WI38 (cell line): ENCODE measurements around the gene CHAT.

Experiments
- H3K4me3 ChIP-seq: 2 replicates; pipeline ENCODE4 v1.5.1; 2011; ENCODE audit warnings: low read depth, mild to moderate bottlenecking, control low read depth, low read length
- TF ChIP-seq, protein P1 (sequence below): IDR thresholded peaks from 2 replicates; pipeline ENCODE4 v1.5.1; 2012; ENCODE audit warnings: low read depth, mild to moderate bottlenecking, control low read depth, low read length

Gene CHAT

DNA sequence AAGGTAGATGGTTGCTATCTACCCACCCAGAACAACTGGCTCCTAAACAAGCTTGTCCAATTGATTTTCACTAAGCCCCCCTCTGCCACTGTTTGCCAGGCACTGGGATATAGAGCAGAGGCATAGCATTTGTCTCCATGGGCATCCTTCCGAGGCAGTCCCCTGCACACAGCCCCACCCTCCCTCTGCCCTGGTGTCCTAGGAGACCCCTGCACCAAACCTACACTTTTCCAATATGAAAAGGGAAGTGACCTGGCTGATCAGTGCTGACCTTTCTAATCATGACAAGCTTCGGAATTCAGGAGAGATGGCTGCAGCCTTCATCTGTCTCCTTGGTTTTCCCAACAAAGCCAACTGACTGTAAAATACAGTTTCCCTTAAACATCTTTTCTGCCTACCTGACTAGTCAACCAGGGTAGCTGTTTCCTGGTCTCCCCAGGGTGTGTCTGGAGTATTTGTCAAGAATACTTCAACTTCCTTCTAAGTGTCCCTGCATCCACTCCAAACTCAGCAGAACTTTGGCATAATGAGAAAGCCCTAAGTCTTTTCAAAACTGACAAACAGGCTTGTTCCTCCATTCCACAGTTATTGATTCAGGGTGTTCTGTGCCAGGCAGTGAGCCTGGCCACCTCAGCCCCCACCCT lies 11.3 kb upstream of the CHAT start:
- TF ChIP-seq, protein P1, sequence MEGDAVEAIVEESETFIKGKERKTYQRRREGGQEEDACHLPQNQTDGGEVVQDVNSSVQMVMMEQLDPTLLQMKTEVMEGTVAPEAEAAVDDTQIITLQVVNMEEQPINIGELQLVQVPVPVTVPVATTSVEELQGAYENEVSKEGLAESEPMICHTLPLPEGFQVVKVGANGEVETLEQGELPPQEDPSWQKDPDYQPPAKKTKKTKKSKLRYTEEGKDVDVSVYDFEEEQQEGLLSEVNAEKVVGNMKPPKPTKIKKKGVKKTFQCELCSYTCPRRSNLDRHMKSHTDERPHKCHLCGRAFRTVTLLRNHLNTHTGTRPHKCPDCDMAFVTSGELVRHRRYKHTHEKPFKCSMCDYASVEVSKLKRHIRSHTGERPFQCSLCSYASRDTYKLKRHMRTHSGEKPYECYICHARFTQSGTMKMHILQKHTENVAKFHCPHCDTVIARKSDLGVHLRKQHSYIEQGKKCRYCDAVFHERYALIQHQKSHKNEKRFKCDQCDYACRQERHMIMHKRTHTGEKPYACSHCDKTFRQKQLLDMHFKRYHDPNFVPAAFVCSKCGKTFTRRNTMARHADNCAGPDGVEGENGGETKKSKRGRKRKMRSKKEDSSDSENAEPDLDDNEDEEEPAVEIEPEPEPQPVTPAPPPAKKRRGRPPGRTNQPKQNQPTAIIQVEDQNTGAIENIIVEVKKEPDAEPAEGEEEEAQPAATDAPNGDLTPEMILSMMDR = no peak
- H3K4me3 ChIP-seq = no peak overlapping the region

DNA sequence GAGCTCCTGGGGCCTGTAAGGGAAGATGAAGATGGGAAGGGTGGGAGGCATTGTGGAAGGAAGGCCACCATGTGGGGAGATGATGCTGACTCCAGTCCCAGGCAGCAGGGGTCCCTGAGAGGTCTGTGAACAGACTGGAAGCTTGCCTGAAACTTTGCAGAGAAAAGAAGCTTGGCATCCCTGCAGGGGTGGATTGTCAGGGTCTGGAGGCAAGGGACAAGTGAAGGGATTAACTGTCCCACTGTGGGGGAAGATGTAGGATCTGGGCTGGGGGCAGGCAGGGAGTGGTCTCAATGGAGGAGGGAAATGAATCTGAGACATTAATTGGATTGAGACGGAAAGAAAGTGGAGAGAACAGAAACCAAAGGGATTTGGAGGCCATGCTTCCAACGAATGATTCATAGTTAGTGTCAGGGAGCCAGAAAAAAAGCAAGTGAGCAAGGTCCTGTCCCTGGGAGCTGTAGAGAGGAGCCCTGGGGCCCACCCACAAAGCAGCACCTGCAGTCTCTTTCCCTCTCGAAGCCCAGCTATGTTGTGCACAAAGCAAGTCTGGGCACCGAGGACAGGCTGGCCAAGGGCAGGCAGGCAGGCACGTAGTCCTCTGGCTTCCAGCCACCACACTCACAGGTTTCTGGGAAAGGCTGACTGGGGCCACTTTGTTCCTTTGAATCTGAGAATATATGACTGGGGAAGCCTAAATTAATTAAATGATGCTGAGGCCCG lies 8.5 kb upstream of the CHAT start:
- TF ChIP-seq, protein P1 = no peak
- H3K4me3 ChIP-seq = no peak overlapping the region

DNA sequence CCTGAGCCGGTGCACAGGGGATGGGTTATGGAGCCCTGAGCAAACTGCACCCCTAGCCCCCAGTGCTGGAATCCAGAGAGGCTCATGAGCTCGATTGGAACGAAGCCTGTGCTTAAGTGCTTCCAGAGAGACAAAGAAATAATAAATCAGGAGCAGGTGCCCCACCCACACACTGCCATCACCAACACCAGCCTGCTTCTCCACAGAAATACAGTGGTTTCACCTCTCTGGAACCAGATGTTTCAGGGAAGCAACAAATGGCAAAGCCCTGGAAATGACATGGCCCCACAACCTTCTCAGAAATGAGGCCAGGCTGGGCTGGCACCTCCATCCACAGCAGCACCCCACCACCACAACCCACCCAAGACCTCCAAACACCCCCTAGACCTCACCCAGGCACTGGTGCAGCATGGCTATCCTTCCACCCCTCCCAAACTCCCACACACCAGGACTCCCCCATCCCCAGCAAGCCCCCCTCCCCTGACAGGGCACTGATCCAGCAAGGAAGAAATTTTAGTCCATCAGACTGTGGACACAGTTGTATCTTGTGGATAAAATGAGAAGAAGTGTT lies 7.8 kb upstream of the CHAT start:
- no peak overlapping the region for H3K4me3 ChIP-seq
- TF ChIP-seq, protein P1 = no peak

DNA sequence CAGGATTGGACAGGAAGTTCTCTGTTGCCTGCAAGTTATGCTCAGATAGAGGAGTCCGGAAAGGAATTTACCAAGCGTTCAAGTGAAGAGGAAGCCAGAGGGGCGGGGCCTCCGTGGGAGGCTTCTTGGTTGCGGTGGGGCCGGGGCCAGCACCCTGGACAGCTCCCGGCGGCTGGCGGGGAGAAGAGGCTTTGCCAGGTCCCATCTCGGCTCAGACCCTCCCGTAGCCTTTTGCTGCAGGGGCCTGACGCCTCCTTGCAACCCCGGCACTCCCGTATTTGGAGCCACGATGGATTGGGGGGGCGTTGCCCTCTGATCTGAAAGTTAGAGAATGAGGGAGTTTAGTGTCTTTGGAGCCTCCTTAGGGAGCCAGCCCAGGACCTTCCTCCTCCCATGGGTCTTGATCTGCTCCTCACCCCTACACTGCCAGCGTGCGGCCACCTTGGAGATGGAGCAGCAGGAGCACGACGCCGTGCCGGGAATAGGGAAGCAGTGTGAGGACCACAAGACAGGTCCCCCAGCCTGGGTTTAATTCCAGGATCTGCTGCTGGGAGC lies 6.8 kb upstream of the CHAT start:
- TF ChIP-seq, protein P1 = no peak
- no peak overlapping the region for H3K4me3 ChIP-seq

DNA sequence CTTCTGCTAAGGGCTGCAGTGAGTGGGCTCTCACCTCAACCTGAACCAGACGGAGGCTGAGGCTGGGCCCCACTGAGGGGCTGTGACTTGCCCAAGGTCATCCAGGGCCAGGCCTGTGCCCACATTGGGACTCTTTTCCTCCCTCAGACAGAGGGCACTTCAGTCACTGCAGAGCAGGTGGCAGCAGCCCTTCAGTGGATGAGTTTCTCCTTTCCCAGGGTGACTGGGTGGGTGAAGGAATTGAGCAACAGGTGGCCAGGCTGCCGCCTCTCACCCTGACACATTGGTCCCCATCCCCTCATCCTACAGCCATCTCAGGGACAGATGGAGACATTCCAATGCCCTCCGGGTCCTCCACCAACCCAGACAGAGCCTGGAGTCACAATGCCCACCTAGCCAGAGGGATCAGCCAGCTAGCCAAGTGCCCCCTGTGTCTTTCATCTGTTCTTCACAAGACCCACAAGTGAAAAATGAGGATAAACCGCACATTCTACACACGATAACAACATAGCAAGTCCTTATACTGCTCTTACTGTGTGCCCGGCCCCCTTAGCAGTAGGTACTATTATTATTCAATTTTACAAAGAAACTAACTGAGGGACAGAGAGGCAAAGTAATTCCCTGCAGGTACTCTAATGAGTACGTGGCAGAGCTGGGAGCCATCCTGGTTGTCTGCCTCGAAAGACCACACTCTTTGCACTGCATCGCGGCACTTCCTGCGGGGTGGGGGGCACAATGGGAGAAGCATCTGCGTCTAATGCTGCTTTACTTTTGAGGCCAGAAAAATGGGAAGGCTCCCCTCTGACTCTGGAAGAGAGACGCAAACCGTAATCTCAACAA lies 5.5 kb upstream of the CHAT start:
- no peak overlapping the region for H3K4me3 ChIP-seq
- TF ChIP-seq, protein P1 = no peak

- TF ChIP-seq, protein P1 = no peak
- H3K4me3 ChIP-seq = no peak overlapping the region
Measured at GRCh38 chr10:49609006-49609282, 4.9 kb upstream of the CHAT start.
